Dermis blood vessel endothelial cell (primary cell): ENCODE results near the gene HTT-AS. TPM values are rescaled to one million over a fixed set of nuclear protein-coding genes. Genes with fewer than 3 reads are reported as not detected.
"Not testable (repeated sequence)": the region's sequence is repeated elsewhere in the genome, so short reads cannot be mapped to it uniquely, and the experiment has no call there.

Source experiments
- DNase-seq: peaks from one replicate; pipeline ENCODE4 v3.0.0; 2010
- total RNA-seq: library from RNA; depleted of rRNA; stranded (reverse); fragments of >200 nt; gene quantifications from 2 replicates; pipeline ENCODE4 v1.2.3, GENCODE V29; 2014

HTT-AS gene
- total RNA-seq, result not detected in 2 replicates

DNA sequence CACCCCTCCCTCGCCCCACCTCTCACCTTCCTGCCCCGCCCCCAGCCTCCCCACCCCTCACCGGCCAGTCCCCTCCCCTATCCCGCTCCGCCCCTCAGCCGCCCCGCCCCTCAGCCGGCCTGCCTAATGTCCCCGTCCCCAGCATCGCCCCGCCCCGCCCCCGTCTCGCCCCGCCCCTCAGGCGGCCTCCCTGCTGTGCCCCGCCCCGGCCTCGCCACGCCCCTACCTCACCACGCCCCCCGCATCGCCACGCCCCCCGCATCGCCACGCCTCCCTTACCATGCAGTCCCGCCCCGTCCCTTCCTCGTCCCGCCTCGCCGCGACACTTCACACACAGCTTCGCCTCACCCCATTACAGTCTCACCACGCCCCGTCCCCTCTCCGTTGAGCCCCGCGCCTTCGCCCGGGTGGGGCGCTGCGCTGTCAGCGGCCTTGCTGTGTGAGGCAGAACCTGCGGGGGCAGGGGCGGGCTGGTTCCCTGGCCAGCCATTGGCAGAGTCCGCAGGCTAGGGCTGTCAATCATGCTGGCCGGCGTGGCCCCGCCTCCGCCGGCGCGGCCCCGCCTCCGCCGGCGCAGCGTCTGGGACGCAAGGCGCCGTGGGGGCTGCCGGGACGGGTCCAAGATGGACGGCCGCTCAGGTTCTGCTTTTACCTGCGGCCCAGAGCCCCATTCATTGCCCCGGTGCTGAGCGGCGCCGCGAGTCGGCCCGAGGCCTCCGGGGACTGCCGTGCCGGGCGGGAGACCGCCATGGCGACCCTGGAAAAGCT lies at the start of gene HTT-AS, which contains the start of gene HTT:
Gene HTT-AS, minus strand, starts transcription at position 461 of the 768 bp plus-strand sequence.
Gene HTT, plus strand, starts transcription at position 604 of the 768 bp plus-strand sequence. Its CDS starts 145 bp downstream, at position 749.
- DNase-seq, result peak; percentile 94

DNA sequence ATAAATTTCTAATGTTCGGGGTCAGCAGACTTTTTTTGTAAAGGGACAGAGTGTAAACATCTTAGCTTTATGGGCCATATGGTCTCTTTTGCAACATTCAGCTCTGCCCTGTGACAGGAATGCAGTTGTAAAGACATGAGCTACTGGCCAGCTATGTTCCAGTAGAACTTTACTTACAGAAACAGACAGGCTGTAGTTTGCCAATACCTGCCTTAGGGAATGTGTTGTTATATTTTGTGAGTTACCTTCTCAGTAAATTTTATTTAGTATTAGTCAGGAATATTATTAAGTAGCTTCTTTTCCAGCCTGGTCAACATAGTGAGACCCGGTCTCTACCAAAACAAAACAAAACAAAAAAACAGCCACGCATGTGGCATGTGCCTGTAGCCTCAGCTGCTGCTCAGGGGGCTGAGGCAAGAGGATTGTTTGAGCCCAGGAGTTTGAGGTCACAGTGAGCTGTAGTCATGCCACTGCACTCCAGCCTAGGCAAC lies 48.9 kb upstream of the HTT-AS start:
- DNase-seq, result peak; percentile 63

DNA sequence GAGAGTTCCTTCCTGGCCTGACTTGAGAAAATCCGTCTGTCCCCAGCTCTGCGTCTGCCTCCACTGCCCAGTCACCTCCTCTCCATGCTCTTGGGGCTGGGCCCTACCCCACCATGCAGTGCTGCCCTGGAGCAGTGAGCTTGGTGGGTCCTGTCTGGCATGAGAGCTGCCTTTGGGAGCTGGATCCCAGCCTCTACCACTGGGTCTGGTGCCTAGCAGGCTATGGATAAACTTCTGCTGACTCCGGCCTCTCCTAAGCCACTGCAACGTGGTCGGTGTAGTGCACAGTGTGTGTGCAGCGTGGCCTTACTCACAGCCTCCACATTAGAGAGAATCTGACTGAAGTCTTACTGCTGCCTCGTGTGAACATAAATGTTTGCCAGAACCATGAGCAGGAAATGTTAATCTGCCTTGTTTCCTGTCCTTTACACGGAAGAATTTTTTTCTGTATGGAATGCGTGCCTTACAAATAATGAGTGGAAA lies 47.8 kb upstream of the HTT-AS start:
- DNase-seq, result peak; percentile 95

- DNase-seq, result no peak
These were observed 47.3 kb upstream of the HTT-AS start for GRCh38 chr4:3121596-3121995.

GRCh38 chr4:3121110-3121509 lies 46.8 kb upstream of the HTT-AS start:
- no peak for DNase-seq

DNA sequence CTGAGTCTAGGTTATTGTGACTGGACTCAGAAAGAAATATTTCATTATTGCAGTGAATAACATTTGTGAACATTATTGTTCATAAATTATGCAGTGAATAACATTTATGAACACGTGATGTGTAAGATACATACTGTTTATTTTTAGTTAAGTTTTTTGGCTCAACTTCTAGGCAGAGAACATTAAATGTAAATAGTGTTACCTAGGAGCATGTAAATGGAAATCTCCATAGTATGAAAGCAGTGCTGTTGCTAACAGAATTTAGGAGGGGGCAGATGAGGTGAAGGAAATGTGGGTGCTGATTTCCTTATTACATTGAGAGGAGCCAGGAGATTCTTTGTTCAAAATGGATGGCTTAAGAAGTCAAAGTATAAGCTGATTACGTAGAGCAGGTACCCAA lies 45.1 kb upstream of the HTT-AS start:
- DNase-seq, result no peak

- no peak for DNase-seq
These were observed 44.0 kb upstream of the HTT-AS start for GRCh38 chr4:3118312-3118711.

DNA sequence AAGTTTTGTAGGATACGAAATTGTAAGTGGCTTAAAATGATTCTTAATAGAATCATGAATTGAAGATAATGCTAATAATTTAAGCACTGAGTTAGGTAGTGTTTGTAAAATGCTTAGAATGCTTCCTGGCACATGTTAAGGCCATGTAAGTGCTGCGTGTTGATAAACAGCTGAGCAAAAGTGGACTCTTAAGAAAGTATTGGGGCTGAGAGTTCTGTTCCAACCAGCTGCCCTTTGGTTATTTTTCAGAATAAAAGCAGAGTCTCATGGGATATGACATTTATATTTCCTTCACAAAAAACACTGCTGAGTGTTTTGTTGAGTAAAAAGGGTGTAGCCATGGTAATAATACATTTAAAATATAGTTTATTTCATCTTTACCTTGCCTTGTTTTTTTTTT lies 42.6 kb upstream of the HTT-AS start:
- no peak for DNase-seq

DNA sequence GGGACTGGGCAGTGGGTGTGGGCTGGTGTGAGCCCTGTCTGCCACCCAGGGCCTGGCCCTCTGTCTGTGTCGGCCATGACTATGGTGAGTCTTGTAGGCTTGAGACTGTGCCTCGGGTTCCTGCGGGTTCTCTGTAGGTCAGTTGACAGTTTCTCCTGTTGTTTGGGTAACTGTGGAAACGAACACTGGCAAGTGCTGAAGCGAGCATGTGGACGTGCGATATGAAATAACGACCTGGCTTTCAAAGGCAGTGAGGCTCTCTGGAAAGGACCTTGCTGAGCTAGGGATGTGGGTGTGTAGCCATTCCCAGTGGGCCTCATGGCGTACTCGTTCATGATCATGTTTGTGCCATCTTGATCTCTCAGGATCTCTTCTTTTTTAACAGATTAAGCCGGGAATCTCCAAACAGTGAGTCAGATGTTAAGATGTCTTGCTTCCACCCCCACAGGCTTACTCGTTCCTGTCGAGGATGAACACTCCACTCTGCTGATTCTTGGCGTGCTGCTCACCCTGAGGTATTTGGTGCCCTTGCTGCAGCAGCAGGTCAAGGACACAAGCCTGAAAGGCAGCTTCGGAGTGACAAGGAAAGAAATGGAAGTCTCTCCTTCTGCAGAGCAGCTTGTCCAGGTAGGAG lies 41.4 kb upstream of the HTT-AS start:
- DNase-seq, result no peak

GRCh38 chr4:3114377-3114776 lies 40.0 kb upstream of the HTT-AS start:
- DNase-seq, result no peak

GRCh38 chr4:3112609-3113469 lies 38.5 kb upstream of the HTT-AS start:
- DNase-seq, result peak; percentile 35

DNA sequence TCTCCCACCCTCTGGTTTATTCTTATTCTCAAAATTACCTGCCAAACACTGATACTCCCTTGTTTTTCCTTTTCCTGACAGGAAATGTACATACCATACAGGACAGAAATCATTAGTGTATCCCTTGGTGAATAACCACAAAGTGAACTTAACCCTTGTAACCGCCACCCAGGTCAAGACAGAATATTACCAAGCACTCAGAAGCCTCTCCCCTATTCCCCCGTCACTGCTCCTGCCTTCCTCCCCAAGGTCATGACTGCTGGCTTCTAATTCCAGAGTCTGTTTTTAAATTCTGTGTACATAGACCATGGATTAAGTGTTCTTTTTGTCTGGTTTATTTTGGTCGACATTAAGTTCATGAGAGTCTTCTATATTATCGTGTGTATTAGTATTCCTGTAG lies 37.9 kb upstream of the HTT-AS start:
- DNase-seq, result peak; percentile 30

DNA sequence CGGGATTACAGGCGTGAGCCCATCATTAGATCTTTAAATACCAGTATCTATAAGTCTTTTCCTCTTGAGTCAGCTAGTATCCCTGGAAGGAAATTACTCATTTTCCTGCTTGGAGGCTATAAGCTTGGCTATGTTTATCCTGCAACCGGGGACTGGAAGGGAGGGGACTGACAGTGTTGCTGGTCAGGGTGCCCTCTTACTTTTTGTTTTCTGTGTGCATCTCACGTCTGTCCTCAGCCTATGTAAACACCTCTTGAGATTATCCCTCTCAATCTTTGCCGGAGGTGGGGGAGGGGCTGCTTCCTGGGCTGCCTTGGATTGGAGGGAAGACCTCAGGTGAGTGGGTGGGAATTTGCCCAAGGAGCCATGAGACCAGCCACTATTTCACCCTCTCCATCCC lies 37.1 kb upstream of the HTT-AS start:
- DNase-seq, result peak; percentile 90

- no peak for DNase-seq
These were observed 33.9 kb upstream of the HTT-AS start for GRCh38 chr4:3108211-3108610.

- peak; percentile 49 for DNase-seq
These were observed 33.4 kb upstream of the HTT-AS start for GRCh38 chr4:3107691-3108121.

DNA sequence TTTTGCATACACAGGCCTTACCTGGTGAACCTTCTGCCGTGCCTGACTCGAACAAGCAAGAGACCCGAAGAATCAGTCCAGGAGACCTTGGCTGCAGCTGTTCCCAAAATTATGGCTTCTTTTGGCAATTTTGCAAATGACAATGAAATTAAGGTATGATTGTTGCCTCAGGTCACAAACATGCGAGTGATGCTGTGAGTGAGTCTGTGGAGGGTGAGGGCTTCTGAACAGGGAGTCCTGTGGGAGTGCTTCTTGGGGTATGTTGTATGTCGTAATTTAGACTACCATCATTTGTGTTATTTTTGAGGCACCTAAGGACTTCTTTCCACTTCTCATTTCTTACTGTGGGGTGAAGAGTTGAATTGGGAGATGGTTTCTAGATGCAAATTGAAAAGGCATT lies 32.9 kb upstream of the HTT-AS start:
- peak; percentile 10 for DNase-seq

GRCh38 chr4:3106339-3107186 lies 32.2 kb upstream of the HTT-AS start:
- peak; percentile 96 for DNase-seq

DNA sequence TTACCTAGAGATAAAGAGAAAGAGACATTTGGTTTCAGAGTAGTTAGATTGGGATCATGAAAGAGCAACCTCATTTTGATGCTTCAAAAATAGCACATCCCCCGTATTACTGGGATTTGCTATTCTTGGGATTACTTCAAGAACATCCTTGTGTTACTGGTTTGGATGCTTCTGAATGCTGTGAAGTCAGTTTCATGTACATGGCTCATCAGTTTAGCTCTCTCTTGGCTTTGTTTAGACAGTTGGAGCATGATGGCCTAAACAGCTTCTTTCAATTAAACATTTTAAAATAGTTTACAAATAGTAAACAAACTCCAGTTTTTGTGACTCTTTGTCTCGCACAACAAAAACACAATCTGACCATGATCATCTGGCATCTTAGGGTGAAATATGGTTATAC lies 24.0 kb upstream of the HTT-AS start:
- DNase-seq, result no peak

DNA sequence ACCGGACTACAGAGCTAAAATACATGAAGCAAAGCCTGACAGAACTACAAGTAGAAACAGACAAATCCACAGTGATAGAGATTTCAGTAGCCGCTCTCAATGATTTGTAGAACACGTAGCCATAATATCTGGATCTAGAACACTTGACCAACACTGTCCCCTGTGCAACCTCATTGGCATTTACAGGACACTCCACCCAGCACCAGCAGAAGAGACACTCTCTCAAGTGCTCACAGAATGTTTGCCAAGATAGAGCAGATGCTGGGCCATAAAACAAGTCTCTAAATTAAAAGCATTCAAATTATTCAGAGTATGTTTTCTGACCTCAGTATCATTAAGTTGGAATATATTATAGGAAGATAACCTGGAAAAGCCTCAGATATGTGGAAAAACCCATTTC lies 21.9 kb upstream of the HTT-AS start:
- no peak for DNase-seq

- DNase-seq, result not testable (repeated sequence)
These were observed 20.4 kb upstream of the HTT-AS start for GRCh38 chr4:3094701-3095100.

DNA sequence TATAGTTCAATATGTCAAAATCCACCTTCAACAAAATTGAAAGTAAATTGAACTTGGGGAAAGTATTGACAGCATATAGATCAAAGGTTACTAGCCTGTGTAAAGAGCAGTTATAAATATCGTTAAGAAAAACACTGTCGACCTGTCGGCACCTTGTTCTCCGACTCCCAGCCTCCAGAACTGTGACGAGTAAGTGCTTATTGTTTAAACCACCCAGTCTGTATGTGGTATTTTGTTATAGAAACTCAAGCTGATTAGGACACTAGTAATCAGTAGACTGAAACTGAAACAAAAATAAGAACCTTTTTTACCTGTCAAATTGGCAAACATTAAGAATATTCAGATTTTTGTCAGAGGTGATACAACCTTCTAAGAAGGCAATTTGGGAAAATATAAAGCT lies 17.1 kb upstream of the HTT-AS start:
- DNase-seq, result no peak
